ENCODE results near the gene HBP1.

DNA sequence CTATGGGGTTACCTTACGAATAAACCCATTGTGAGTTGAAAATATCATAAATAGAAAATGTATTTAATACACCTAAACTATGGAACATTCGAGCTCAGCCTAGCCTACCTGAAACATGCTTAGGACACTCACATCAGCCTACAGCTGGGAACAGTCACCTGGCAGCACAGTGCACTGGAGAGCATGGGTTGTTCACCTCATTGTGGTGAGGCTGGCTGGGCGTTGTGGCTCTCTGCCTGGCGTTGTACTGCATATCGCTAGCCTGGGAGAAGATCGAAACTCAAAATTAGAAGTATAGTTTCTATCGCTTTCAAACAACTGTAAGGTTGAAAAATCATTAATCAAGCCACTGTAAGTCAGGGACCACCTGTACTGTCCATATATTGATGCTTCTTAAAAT lies 17.3 kb upstream of the HBP1 start:
- no peak for TF ChIP-seq POLR2A (IDR thresholded peaks at IDR 0.05)
- TF ChIP-seq, protein P1, sequence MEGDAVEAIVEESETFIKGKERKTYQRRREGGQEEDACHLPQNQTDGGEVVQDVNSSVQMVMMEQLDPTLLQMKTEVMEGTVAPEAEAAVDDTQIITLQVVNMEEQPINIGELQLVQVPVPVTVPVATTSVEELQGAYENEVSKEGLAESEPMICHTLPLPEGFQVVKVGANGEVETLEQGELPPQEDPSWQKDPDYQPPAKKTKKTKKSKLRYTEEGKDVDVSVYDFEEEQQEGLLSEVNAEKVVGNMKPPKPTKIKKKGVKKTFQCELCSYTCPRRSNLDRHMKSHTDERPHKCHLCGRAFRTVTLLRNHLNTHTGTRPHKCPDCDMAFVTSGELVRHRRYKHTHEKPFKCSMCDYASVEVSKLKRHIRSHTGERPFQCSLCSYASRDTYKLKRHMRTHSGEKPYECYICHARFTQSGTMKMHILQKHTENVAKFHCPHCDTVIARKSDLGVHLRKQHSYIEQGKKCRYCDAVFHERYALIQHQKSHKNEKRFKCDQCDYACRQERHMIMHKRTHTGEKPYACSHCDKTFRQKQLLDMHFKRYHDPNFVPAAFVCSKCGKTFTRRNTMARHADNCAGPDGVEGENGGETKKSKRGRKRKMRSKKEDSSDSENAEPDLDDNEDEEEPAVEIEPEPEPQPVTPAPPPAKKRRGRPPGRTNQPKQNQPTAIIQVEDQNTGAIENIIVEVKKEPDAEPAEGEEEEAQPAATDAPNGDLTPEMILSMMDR (IDR thresholded peaks at IDR 0.05), result no peak

Measured in stomach (tissue), 4 donors.